ENCODE data around the gene DKKL1. TPM values are rescaled to one million over a fixed set of nuclear protein-coding genes. Genes with fewer than 3 reads are reported as not detected.

DKKL1 gene
- total RNA-seq, 1 donor from 2014 or later, result 0.58 TPM

DNA sequence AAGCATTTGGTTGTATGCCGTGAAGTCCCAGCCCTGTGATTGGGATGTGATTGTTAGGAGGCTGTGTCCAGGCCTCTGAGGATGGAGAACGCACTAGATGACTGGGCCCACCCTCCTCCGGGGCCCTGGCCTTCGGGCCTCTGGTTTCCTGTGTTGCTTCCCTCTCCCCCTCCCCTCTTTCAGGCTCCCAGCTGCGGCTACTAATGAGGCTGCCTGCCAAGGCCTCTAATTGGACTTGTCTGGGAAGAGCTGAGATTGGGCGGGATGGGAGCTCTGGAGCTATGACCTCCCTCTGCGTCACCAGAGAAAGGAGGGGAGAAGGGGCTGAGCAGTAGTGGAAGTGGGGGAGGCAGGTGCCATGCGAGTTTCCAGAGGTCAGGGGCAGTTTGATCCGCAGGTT is 49.7 kb downstream of the DKKL1 start:
- DNase-seq (ENCODE audit: low read depth), result no peak
- Histone ChIP-seq H3K27me3 (ENCODE audit: control insufficient read depth, insufficient read depth, low read length) (peaks cover 11% of the 10 kb centered on the region), H3K4me3 (ENCODE audit: low read depth, low read length) (no peak overlapping the region), H3K36me3 (ENCODE audit: control insufficient read depth, insufficient read depth, low read length) (no peaks in the 10 kb centered on the region)
- no peak for TF ChIP-seq CTCF (IDR thresholded peaks at IDR 0.05; ENCODE audit: insufficient read depth, low read length, poor library complexity, severe bottlenecking)

DNA sequence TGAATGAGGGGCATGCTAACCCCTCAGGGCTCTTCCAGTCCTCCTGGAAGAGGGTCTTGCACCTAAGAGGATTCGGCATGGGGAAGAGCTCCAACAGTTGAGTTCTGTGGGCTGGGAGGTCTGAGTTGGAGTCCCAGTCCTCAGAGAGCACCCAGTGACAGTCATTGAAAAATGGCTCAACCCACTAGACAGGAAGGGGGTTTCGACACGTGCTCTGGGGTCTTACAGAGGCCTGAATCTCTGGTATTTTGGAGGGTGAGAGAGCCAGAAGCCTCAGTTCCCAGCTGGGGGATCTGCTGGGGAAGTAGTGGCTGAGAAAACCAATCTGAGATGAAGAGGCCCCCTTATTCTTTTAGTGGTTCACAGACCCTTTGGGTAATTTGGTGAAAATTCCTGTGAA is 50.6 kb downstream of the DKKL1 start:
- H3K4me3 ChIP-seq (ENCODE audit: low read depth, low read length), result no peak overlapping the region
- peaks cover 15% of the 10 kb centered on the region for H3K27me3 ChIP-seq (ENCODE audit: control insufficient read depth, insufficient read depth, low read length)

DNA sequence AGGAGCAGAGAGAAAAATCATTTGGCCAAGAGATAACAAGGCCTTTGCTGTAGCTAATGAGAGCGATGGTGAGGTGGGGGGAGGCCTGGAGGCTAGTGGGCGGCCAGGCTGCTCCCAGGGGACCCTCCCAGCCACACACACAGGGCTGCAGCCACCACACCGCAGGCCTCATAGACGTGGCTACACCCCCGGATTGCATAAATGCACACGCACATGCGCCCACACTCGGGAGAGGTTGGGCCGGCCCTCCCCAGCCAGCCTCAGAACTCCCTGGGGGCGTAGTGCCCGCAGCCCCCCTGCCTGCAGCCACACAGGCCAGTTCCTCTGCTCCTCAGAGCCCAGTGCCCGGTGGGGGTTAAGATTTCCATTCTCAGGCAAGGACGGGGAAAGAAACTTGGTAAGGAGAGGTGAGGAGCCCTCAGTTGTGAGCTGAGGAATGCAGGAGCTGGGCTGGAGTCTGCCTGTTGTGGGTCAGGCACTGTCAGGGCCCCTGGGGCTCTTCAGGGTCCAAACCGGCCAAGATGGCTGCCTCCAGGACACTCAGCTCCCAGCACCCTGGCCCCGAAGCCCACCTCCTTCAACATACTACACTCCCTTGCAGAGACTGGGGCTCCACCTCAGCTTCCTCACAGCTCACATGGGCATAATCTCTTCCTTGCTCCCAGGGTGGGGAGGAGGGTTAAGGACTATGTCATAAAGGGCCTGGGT is 51.6 kb downstream of the DKKL1 start:
- Histone ChIP-seq H3K36me3 (ENCODE audit: control insufficient read depth, insufficient read depth, low read length) (no peaks in the 10 kb centered on the region), H3K4me3 (ENCODE audit: low read depth, low read length) (no peak overlapping the region), H3K27me3 (ENCODE audit: control insufficient read depth, insufficient read depth, low read length) (peaks cover 23% of the 10 kb centered on the region)
- no peak for DNase-seq (ENCODE audit: low read depth)
- no peak for TF ChIP-seq CTCF (IDR thresholded peaks at IDR 0.05; ENCODE audit: insufficient read depth, low read length, poor library complexity, severe bottlenecking)

More for the DNA sequence above, 50.6 kb downstream of the DKKL1 start:
- no peak for DNase-seq (ENCODE audit: low read depth)
- TF ChIP-seq CTCF (IDR thresholded peaks at IDR 0.05; ENCODE audit: insufficient read depth, low read length, poor library complexity, severe bottlenecking), result no peak
- H3K36me3 ChIP-seq (ENCODE audit: control insufficient read depth, insufficient read depth, low read length), result no peaks in the 10 kb centered on the region

- Histone ChIP-seq H3K27me3 (ENCODE audit: control insufficient read depth, insufficient read depth, low read length) (peaks cover 28% of the 10 kb centered on the region), H3K36me3 (ENCODE audit: control insufficient read depth, insufficient read depth, low read length) (no peaks in the 10 kb centered on the region), H3K4me3 (ENCODE audit: low read depth, low read length) (no peak overlapping the region)
- no peak for DNase-seq (ENCODE audit: low read depth)
- no peak for TF ChIP-seq CTCF (IDR thresholded peaks at IDR 0.05; ENCODE audit: insufficient read depth, low read length, poor library complexity, severe bottlenecking)
These were observed 52.1 kb downstream of the DKKL1 start for GRCh38 chr19:49415810-49416200.

DNA sequence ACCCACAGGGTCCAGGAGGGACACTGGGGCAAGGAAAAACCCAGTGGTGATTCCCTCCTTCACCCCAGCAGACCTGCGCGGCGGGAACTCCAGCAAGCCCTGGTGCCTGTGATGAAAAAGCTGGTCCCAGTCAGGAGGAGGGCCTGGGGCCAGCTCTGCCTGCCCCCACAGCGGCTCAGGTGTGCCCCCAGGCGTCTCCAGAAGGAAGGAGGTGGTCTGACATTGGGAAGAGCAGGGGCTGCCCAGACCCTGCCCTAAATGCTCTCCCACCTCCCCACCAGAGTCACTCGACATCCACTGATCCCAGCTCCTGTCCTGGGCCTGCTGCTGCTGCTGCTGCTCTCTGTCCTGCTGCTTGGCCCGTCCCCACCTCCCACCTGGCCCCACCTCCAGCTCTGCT is 53.4 kb downstream of the DKKL1 start:
- DNase-seq (ENCODE audit: low read depth), result no peak
- H3K36me3 ChIP-seq (ENCODE audit: control insufficient read depth, insufficient read depth, low read length), result no peaks in the 10 kb centered on the region
- no peak for TF ChIP-seq CTCF (IDR thresholded peaks at IDR 0.05; ENCODE audit: insufficient read depth, low read length, poor library complexity, severe bottlenecking)
- H3K27me3 ChIP-seq (ENCODE audit: control insufficient read depth, insufficient read depth, low read length), result peaks cover 40% of the 10 kb centered on the region
- no peak overlapping the region for H3K4me3 ChIP-seq (ENCODE audit: low read depth, low read length)

- Histone ChIP-seq H3K36me3 (ENCODE audit: control insufficient read depth, insufficient read depth, low read length) (no peaks in the 10 kb centered on the region), H3K4me3 (ENCODE audit: low read depth, low read length) (no peak overlapping the region), H3K27me3 (ENCODE audit: control insufficient read depth, insufficient read depth, low read length) (peaks cover 54% of the 10 kb centered on the region)
- DNase-seq (ENCODE audit: low read depth), result no peak
- no peak for TF ChIP-seq CTCF (IDR thresholded peaks at IDR 0.05; ENCODE audit: insufficient read depth, low read length, poor library complexity, severe bottlenecking)
These were observed 54.8 kb downstream of the DKKL1 start for GRCh38 chr19:49418511-49418910.

All from kidney epithelial cell (primary cell).